SK-N-SH (cell line): ENCODE measurements around the gene SHLD1. TPM values are rescaled to one million over a fixed set of nuclear protein-coding genes. Genes with fewer than 3 reads are reported as not detected.

ENCODE experiments used
- CTCF ChIA-PET: fragments of 300-600, 350-600 bp; formaldehyde crosslinking; extraction: SDS; loops from one replicate; lab custom pipeline; 2021; lab: Yijun Ruan, JAX
- POLR2A ChIA-PET: fragments of 350-600 bp; sonication (Branson Sonifier 250); formaldehyde crosslinking; extraction: SDS; loops from one replicate; lab custom pipeline; 2020; ENCODE audit warnings: antibody characterized with exemption, inconsistent platforms; lab: Yijun Ruan, JAX
- DNase-seq: peaks from one replicate; pipeline ENCODE4 v3.0.0; 2012
- H2AFZ ChIP-seq: fragments of 200-600 bp; sonication (generic); 2 replicates; pipeline ENCODE4 v1.8.1; 2016; ENCODE audit warnings: antibody characterized with exemption, mild to moderate bottlenecking, low read depth
- H3F3A ChIP-seq: fragments of 200-600 bp; sonication (generic); replicated peaks from 2 replicates; pipeline ENCODE3; 2016; ENCODE audit warnings: antibody characterized with exemption, mild to moderate bottlenecking; ENCODE audit not compliant: insufficient read depth
- H3K27ac ChIP-seq, 2 experiments: fragments of 200-500 bp in 1 of 2; fragments of 200-600 bp in 1 of 2; sonication (Bioruptor generic) in 1 of 2; sonication (generic), shearing (Covaris generic) in 1 of 2; 2 replicates each; pipeline versions ENCODE4 v1.5.1 to v1.6.1; 2014 to 2016; ENCODE audit warnings: low read depth in 2 of 2, inconsistent platforms in 1 of 2, low read length in 1 of 2, mild to moderate bottlenecking in 1 of 2, mixed read lengths in 1 of 2
- H3K27me3 ChIP-seq: fragments of 200-600 bp; sonication (generic), shearing (Covaris generic); 2 replicates; pipeline ENCODE4 v1.6.1; 2016; ENCODE audit warnings: mixed run types; ENCODE audit not compliant: insufficient read depth
- H3K36me3 ChIP-seq, 2 experiments: fragments of 200-500 bp in 1 of 2; fragments of 200-600 bp in 1 of 2; sonication (Bioruptor generic) in 1 of 2; sonication (generic) in 1 of 2; replicated peaks in 1 of 2; 2 replicates each; pipeline versions ENCODE3 to v1.5.1; 2014 to 2016; ENCODE audit warnings: low read length in 1 of 2, mild to moderate bottlenecking in 1 of 2; ENCODE audit not compliant: insufficient read depth in 2 of 2, control insufficient read depth in 1 of 2
- H3K4me1 ChIP-seq, 2 experiments: fragments of 200-500 bp in 1 of 2; fragments of 200-600 bp in 1 of 2; sonication (Bioruptor generic) in 1 of 2; sonication (generic), shearing (Covaris generic) in 1 of 2; 2 replicates each; pipeline versions ENCODE4 v1.5.1 to v1.6.1; 2014 to 2016; ENCODE audit warnings: low read depth in 1 of 2, low read length in 1 of 2, mixed run types in 1 of 2; ENCODE audit not compliant: insufficient read depth in 2 of 2, control insufficient read depth in 1 of 2
- H3K4me2 ChIP-seq: fragments of 200-600 bp; sonication (generic), shearing (Covaris generic); 2 replicates; pipeline ENCODE4 v1.6.1; 2017; ENCODE audit warnings: mixed run types
- H3K4me3 ChIP-seq, 2 experiments: fragments of 200-500 bp in 1 of 2; fragments of 200-600 bp in 1 of 2; sonication (Bioruptor generic) in 1 of 2; sonication (generic), shearing (Covaris generic) in 1 of 2; 2 replicates each; pipeline versions ENCODE4 v1.5.1 to v1.8.1; 2014 to 2016; ENCODE audit warnings: low read depth in 2 of 2, inconsistent platforms in 1 of 2, low read length in 1 of 2, mild to moderate bottlenecking in 1 of 2, mixed read lengths in 1 of 2, moderate library complexity in 1 of 2
- H3K79me2 ChIP-seq: fragments of 200-600 bp; sonication (generic); 2 replicates; pipeline ENCODE4 v1.8.1; 2017; ENCODE audit warnings: mild to moderate bottlenecking; ENCODE audit not compliant: insufficient read depth
- H3K9ac ChIP-seq: fragments of 200-600 bp; sonication (generic); 2 replicates; pipeline ENCODE4 v1.6.1; 2017; ENCODE audit warnings: mixed run types
- H3K9me2 ChIP-seq: fragments of 200-600 bp; sonication (generic); 2 replicates; pipeline ENCODE4 v1.6.1; 2017; ENCODE audit warnings: mixed run types
- H3K9me3 ChIP-seq: fragments of 200-600 bp; sonication (generic); 2 replicates; pipeline ENCODE4 v1.6.1; 2017; ENCODE audit warnings: mixed run types, mild to moderate bottlenecking, moderate library complexity
- H4K20me1 ChIP-seq: fragments of 200-600 bp; sonication (generic); 2 replicates; pipeline ENCODE4 v1.6.1; 2017; ENCODE audit warnings: mild to moderate bottlenecking, mixed run types; ENCODE audit not compliant: insufficient read depth
- EP300 ChIP-seq, 2 experiments: IDR thresholded peaks; 2 replicates each; pipeline versions ENCODE4 v1.4.0 to v1.6.1; 2012; ENCODE audit warnings: borderline replicate concordance in 1 of 2, low read depth in 1 of 2, low read length in 1 of 2
- EZH2phosphoT487 ChIP-seq: fragments of 200-600 bp; sonication (generic); IDR thresholded peaks from 2 replicates; pipeline ENCODE4 v1.6.1; 2017; ENCODE audit warnings: low read depth, mixed run types, mild to moderate bottlenecking, antibody characterized with exemption, moderate library complexity, borderline replicate concordance
- MEF2A ChIP-seq: IDR thresholded peaks from 2 replicates; pipeline ENCODE4 v1.4.0; 2012; ENCODE audit warnings: low read depth, borderline replicate concordance
- MXI1 ChIP-seq: IDR thresholded peaks from 2 replicates; pipeline ENCODE4 v1.6.1; 2012; ENCODE audit warnings: mild to moderate bottlenecking, low read depth, low read length, improper control_type of control experiment
- NFIC ChIP-seq: IDR thresholded peaks from 2 replicates; pipeline ENCODE4 v1.4.0; 2012; ENCODE audit warnings: borderline replicate concordance
- REST ChIP-seq: IDR thresholded peaks from 2 replicates; pipeline ENCODE4 v1.6.1; 2012; ENCODE audit warnings: mild to moderate bottlenecking, low read depth, low read length, moderate library complexity
- TAF1 ChIP-seq: IDR thresholded peaks from 2 replicates; pipeline ENCODE4 v1.6.1; 2012; ENCODE audit warnings: low read depth, mild to moderate bottlenecking, low read length, moderate library complexity, borderline replicate concordance
- USF1 ChIP-seq: IDR thresholded peaks from 2 replicates; pipeline ENCODE4 v1.4.0; 2012; ENCODE audit warnings: low read depth, borderline replicate concordance
- WGBS: methylation state at CpG from one replicate; pipeline ENCODE4 v1.1.6; 2017; ENCODE audit warnings: low lambda C conversion rate; 5-methylcytosine and 5-hydroxymethylcytosine counted together
- polyA plus RNA-seq, 3 experiments: library from polyadenylated mRNA; depleted of rRNA; stranded (reverse); fragments of >200 nt; gene quantifications; 2 replicates each; pipeline ENCODE4 v1.2.3, GENCODE V29; 2012

SHLD1 gene
- polyA plus RNA-seq, 1 of the 3 experiments (the other 2 are of a cell fraction) = 4.5 TPM

GRCh38 chr20:5870568-5870981 lies 120.4 kb downstream of the SHLD1 start (continued):
- no peak for TF ChIP-seq EP300 (IDR thresholded peaks at IDR 0.05; ENCODE audit: borderline replicate concordance in 1 of 2, low read depth in 1 of 2, low read length in 1 of 2)
- no peak for TF ChIP-seq EZH2phosphoT487
- no peak for TF ChIP-seq MEF2A
- no peak for TF ChIP-seq REST

- H2AFZ ChIP-seq = no peak overlapping the region
- no peak overlapping the region for H3K4me3 ChIP-seq
- H3K9me2 ChIP-seq = no peaks in the 10 kb centered on the region
- H3K79me2 ChIP-seq = no peaks in the 10 kb centered on the region
- CTCF ChIA-PET = interaction anchor here (0.9 to 1.5 kb wide), 2 partner anchors 18 to 40 kb away, joined by 3 to 4 read pairs; no protein-coding TSS in a partner anchor
- no peaks in the 10 kb centered on the region for H3K9me3 ChIP-seq
- H3K4me1 ChIP-seq = peaks cover 0 to 4% of the 10 kb centered on the region in 2 experiments; a peak in 1 of 4 replicates
- no peaks in the 10 kb centered on the region for H4K20me1 ChIP-seq
- H3K9ac ChIP-seq = no peak overlapping the region
- POLR2A ChIA-PET = no interaction called here
- 78% methylated on average over 4 of the region's 6 CpGs for WGBS
- TF ChIP-seq TAF1 = no peak
- 0 out of 2 replicates have a peak, but pooled peaks have one; percentile 29 for TF ChIP-seq NFIC
- H3K4me2 ChIP-seq = no peak overlapping the region
- H3K36me3 ChIP-seq = no peaks in the 10 kb centered on the region
- DNase-seq = no peak
- no peaks in the 10 kb centered on the region for H3K27me3 ChIP-seq
- no peak overlapping the region for H3K27ac ChIP-seq
- H3F3A ChIP-seq = peaks cover 4% of the 10 kb centered on the region
These were observed 121.5 kb downstream of the SHLD1 start for GRCh38 chr20:5871459-5872410.

- POLR2A ChIA-PET = no interaction called here
- no peak overlapping the region for H3K4me2 ChIP-seq
- no peaks in the 10 kb centered on the region for H3F3A ChIP-seq
- no peaks in the 10 kb centered on the region for H3K4me1 ChIP-seq
- no peak overlapping the region for H3K9ac ChIP-seq
- WGBS = 67% methylated on average over 4 of the region's 4 CpGs
- no peak overlapping the region for H3K27ac ChIP-seq
- H3K4me3 ChIP-seq = no peak overlapping the region
- H3K9me2 ChIP-seq = no peaks in the 10 kb centered on the region
- no peaks in the 10 kb centered on the region; the same call in 1 of the 2 replicates for H3K27me3 ChIP-seq
- H3K36me3 ChIP-seq = no peaks in the 10 kb centered on the region
- TF ChIP-seq USF1 = peak; percentile 21; the same call in 1 of the 2 replicates
- TF ChIP-seq MXI1 = no peak
- TF ChIP-seq, all 33 proteins: peak for 1
- DNase-seq = no peak
- Histone ChIP-seq H2AFZ (no peak overlapping the region), H4K20me1 (no peaks in the 10 kb centered on the region), H3K79me2 (no peaks in the 10 kb centered on the region), H3K9me3 (no peaks in the 10 kb centered on the region)
- CTCF ChIA-PET = interaction anchor here (0.8 kb wide), 1 partner anchor 32 kb away, joined by 3 read pairs; no protein-coding TSS in a partner anchor
These were observed 126.9 kb downstream of the SHLD1 start for GRCh38 chr20:5877128-5877527.
